IPS-11a (cell line): Measurements from ENCODE around the gene ADPRH.
"Not testable (repeated sequence)": the region's sequence is repeated elsewhere in the genome, so short reads cannot be mapped to it uniquely, and the experiment has no call there.

ENCODE experiments used
- H3K4me3 ChIP-seq: one replicate; pipeline ENCODE4 v1.5.1; 2013; ENCODE audit warnings: low read depth, low read length, control low read depth

ADPRH gene

DNA sequence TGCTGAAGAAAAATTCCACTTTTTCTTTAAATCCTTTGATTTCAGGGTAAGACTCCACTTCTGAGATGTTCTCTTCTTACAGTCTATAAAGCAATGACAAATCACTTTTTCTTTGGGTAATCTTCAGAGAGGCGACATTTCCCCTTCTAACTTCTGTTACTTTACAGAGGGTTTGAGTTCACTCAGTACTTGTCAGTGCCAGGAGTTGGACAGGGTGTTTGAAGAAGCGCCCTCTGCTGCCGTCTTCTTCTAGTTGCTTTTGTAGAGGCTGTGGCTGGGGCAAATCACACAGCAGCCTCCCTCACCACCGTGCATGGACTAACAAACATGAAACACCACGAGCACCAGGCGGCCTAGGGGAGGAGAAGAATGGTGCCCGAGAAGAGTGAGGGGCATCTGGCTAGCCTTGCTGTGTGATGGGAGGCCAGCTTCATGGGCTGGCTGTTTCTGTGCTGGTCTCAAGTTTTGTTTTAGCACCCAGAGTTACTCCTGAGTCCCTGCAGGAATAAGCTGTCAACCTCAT is 19.8 kb upstream of the ADPRH start, which contains the start of gene CD80:
TSS of gene CD80 (minus strand) at position 174 of the 523 bp plus-strand sequence. CDS start 1,886 bp downstream, outside the sequence.
- H3K4me3 ChIP-seq = no peak within 1 kb of the TSS

DNA sequence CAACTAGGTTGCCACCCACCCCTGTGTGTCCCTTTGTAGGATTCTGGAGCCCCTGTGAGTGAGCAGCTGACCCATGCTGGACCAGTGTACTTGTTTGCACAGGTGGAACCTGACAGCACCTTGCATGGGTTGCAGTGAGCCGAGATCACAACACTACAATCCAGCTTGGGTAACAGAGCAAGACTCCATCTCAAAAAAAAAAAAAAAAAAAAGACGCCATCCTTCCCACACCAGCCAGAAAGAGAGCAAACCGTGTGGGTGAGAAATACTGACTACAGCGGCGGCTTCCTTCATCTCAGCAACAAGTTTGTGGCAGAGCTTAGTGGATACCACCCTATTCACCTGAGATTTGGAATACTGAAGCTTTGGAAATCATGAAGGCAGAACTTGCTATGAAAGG is 19.1 kb upstream of the ADPRH start:
- H3K4me3 ChIP-seq = no peak overlapping the region

DNA sequence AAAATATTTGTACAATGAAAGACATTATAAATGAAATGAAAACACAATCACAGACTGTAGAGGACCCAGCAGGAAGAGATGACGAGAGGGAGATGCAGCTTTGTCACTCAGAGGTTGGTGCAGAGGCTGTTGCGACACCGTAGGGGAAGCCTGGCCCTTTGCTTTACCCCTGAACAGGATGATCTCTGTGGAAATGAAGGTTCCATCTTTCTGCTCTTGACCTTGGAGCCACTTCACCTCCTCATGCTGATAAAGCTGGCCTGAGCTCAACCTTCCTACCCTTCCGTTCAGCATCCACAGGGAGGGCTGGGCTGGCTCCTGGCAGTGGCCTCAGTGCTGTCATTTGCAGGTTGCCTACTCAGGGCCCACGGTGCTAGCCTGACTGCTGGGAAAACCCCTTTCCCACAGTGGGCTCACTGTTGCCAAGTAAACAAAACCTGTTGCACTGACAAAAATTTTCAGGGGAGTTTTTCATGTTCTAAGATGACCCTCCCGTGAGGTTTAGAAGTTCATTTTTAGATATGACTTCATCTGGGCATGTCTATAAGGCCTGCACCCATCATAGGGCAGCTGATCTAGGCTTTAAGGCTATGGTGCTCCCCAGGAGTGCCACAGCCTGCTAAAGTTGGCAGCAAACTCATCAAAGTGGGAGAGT is 16.9 kb upstream of the ADPRH start:
- H3K4me3 ChIP-seq = no peak overlapping the region

DNA sequence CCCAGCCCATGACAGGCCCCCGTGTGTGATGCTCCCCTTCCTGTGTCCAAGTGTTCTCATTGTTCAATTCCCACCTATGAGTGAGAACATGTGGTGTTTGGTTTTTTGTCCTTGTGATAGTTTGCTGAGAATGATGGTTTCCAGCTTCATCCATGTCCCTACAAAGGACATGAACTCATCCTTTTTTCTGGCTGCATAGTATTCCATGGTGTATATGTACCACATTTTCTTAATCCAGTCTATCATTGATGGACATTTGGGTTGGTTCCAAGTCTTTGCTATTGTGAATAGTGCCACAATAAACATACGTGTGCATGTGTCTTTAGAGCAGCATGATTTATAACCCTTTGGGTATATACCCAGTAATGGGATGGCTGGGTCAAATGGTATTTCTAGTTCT is 16.0 kb upstream of the ADPRH start:
- H3K4me3 ChIP-seq = not testable (repeated sequence)

DNA sequence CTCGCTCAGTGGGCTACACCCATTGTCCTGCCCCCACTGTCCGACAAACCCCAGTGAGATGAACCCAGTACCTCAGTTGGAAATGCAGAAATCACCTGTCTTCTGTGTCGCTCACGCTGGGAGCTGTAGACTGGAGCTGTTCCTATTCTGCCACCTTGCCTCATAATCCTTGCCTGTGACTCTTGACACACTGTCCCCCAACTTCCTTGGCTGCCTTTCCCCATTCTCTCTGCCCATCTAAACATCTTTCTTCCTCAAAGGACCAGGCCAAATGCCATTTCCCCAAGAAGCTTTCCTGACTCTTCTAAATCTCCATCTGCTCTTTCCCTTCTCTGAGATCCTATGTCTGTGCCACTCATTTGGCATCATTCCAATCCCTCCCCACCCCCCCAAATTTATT is 10.1 kb upstream of the ADPRH start:
- H3K4me3 ChIP-seq = no peak overlapping the region

DNA sequence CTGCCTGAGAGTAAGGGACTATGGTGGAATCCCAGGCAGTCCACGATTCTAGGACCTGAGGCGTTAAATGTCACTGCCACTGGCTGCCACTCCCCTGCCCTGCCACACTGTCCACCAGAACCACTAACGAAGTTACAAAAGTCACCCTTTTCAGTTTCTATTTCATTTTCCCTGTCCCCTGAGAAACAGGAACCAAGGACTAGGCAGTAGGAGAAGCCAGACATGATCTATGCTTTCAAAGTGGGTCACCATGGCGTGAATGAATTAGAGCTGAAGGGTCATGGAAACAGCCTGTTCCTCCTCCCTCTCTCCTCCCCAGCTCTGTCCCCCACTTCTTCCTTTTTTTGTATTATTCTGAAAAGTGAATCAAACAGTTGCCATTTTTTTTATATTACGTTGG is 9.1 kb upstream of the ADPRH start:
- no peak overlapping the region for H3K4me3 ChIP-seq

DNA sequence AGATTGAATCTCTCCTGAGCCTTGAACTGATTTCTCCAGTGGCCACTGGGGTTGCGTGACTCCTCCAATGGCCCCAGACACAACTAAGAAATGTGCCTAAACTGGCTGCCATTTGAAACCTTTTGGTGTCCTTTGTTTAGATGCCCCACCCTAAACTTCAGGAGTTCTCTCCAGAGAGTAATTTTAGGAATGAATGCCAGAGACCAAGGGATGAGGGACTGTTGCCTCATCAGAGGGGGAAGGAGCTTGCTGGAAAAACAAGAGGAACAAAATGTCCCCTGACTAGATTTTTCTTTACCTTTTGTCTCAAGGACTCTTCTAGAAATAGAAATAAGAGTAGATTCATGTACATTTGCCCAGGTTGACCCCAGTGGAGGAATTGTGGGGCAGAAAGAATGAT is 8.1 kb upstream of the ADPRH start:
- no peak overlapping the region for H3K4me3 ChIP-seq

DNA sequence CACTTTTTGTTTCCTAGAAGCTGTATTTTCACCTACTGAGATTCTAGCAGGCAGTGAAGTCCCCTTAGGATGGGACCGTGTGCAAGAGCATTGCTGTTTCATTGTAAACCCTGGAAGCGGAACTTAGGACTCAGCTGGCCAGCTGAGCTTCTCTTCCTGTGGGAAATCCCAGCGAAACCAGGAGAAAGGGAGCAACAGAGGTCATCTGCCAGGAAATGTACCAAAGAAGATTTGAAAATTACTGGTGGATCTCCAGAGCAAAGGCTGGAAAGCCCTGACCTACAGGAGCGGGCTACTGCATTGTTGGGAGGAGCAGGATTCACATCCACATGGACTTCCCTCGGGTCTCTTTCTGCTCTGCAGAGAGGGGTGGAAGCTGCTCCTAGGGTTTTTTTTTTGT is 7.6 kb upstream of the ADPRH start:
- H3K4me3 ChIP-seq = no peak overlapping the region

DNA sequence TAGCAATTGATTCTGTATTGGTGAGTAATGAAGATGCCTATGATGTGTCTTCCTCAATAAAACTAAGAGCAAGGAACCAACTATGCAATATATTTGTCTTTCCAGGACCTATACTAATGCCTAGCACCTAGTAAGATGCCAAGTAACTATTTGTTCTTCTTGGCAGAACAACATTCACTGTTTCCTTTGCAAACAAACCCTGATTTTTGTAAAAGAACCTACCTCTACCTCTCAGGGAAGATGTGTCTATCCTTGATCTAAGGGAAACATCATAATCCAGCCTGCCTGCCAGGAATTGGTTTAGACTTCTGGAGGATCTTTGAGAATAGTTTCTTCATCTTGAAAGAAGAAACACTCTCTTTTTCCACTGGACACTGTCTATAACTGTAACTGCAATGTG is 3.8 kb upstream of the ADPRH start:
- no peak overlapping the region for H3K4me3 ChIP-seq

DNA sequence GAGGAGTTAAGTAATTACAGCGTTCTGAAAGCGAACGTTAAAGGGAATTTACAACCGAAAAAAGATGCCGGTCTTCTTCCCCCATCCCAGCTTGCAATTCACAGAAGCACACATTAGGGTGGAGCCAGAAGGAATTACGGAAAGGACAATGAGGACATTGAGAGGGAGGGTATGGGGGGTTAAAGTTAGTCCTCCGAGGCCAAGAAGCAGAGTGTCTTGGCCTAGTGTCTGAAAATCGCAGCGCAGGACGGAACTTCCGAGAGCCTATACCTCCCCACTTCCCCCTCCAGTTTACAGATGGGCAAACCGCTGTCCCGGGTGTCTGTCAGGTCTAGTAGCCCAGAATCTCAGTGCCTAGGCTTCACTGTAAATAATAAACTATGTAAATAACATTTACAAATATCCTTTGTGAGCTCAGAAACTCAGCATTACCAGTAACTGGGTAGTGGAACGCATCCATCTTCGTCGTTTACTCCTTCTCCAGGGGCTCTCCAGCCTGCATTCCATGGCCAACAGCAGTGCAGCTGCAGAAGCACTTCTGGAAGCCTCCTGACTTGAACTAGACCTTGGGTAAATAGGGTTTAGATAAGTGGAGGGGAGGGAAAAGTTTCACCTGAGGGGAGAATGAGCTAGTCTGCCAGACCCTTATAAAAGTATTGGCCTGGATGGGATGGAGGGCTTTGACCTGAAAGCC is 922 bp downstream of the ADPRH start:
- peak overlapping the region; percentile 61 for H3K4me3 ChIP-seq

DNA sequence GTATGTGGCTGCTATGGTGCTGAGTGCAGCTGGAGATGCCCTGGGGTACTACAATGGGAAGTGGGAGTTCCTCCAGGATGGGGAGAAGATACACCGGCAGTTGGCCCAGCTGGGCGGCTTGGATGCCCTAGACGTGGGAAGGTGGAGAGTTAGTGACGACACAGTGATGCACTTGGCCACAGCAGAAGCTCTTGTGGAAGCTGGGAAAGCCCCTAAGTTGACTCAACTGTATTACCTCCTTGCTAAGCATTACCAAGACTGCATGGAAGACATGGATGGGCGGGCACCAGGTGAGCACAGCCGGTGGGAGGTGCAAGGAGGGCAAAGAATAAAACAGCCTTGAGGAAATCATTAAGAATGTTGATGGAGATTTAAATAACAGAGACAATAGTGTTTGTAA is 2.9 kb downstream of the ADPRH start:
- no peak overlapping the region for H3K4me3 ChIP-seq

DNA sequence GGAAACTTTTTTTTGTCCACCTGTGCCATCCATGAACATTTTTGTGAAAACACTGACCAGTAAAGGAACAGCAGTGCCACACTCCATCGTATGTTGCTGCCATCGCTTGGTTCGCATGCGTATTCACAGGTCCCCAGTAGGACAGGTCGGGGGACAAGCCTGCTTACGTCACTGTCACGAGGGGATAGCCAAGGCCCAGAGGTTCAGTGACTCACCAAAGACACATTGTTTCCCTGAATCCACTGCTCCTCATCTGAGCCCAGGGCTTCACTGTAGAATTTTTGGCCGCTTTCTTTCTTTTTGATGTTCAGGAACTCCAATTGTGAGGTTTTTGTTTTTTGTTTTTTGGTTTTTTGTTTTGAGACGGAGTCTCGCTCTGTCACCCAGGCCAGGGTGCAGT is 5.9 kb downstream of the ADPRH start:
- H3K4me3 ChIP-seq = no peak overlapping the region

DNA sequence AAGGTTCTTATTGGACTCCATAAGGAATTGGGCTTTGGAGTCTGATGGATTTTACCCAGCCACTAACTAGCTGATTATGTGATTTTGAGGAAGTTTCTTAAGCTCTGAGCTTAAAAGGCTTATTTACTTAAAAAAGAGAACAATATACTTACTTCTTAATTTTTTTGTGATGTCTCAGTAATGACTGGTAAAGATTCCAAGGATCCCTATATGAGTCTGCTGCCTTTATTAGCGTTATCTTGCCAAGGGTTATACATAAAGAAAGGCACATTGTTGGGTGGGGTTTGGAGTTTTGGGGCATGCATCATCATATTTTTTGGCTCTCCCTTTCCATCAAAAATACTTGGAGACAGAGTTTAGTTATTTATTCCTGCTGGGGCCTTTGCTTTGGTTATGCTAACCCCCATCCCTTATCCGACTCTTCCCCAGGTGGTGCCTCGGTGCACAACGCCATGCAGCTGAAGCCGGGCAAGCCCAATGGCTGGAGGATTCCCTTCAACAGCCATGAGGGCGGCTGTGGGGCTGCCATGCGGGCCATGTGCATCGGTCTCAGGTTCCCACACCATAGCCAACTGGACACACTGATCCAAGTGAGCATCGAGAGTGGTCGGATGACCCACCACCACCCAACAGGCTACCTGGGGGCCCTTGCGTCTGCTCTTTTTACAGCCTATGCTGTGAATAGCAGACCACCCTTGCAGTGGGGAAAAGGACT is 6.7 kb downstream of the ADPRH start:
- H3K4me3 ChIP-seq = no peak overlapping the region

DNA sequence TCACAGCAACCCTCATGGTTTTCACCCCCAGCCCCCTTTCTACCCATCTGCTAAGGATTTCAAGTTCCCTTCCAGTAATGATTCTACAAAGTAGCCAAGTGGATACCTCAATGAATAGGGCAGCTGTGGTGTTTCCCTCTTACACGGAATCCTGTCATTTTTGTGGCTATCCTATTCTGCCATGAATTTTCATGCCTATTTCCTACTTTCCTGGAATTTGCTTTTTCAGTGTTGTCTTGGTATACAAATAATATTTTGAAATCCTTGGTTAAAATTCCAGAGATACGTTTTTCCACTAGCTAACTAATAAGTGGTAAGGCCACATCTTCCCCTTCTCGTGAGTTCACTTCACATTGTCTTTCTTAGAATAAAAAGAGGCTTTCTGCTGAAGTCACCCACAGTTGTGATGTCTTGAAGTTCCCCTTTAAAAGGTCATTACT is 7.5 kb downstream of the ADPRH start:
- H3K4me3 ChIP-seq = no peak overlapping the region

DNA sequence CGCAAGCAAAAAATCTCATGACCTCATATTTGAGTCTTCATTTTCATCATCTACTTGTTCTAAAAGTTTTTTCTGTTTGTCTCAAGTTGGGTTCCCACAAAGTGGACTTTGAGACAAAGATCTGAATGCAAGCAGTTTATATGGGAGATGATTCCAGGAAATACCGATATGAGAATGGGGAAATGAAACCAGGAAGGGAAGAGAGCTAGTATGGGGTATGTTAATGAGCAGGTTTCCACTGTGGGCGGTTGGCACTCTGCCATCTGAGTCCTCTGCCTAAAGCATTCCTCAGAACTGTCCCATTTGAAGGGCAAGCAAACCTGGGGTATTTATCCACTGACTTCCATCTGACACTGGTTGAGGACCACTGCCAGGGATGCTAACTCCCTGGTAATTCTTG is 8.8 kb downstream of the ADPRH start:
- no peak overlapping the region for H3K4me3 ChIP-seq

DNA sequence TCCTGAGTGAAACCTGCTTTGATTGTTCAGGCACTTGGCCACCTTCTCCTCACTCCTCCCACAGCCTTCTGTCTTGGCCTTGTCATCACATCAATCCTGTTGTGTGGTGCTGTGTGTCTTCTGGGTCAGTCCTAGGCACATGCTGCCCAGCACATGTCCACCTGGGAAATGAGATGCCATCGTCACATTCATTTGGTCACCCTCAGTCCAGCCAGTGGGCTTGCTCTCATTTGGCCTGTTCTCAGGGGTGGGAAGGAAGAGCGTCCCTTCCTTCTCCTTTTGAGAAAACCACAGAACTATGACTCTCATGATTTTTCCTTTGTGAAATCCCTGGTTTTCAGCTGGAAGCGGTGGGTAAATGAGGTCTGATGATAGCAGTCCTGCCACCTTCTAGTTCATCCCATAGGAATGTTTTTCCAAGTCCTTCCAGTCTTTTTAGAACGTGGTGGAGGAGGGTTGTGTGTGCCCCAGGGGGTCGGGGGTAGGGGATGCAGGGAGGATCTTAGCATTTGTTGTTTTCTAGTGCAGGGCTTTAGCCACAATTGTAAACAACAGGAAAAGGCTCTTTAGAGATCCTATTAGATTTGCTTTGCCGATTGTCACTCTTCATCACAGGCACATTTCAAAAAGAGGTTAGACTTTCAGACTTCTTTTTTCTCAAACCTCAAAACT is 9.9 kb downstream of the ADPRH start:
- no peak overlapping the region for H3K4me3 ChIP-seq

DNA sequence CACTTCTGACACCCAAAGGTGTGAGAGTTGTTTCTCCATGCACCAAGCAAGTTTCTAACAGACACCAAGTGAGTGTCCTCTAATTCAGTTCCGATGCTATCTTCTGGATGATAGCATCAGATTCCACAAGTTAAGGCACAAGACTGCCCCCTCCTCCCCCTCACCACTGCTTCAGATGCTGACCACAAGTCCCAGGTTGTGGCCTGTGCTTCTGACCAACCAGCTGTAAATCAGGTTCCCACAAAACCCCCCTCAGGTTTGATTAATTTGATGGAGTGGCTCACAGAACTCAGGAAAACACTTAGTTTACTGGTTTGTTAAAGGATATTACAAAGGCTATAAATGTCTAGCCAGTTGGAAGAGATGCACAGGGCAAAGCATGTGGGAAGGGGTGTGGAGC is 11.4 kb downstream of the ADPRH start:
- no peak overlapping the region for H3K4me3 ChIP-seq

DNA sequence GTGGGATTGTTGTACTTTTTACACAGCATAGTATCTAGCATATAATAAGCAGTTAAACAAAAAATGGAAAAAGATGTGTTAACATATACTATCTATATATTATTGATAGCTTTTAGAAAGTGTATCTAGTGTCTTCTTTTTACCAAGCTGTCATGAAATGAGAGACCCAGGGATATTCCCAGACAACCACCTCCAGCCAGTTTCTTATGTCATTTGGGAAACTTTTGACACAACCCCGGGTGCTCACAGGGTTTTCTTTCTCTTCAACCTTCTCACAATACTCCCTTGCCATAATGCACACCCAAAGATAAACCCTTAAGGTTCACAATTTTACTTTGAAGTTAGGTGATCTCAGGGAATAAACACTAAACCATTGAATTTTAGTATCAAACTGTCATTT is 13.6 kb downstream of the ADPRH start:
- no peak overlapping the region for H3K4me3 ChIP-seq

DNA sequence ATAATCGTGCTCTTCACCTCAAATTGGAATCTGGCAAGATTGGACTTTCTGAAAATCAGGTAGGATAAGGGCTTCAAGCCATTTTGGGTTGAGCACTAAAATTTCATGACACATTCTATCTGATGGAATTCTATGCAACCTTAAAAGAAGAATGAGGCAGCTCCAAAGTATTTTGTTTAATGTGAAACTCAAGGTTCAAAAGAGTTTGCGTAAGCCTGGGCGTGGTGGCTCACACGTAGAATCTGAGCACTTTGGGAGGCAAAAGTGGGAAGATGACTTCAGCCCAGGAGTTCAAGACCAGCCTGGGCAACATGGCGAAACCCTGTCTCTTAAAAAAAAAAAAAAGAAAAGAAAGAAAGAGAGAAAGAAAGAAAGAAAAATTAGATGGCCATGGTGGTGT is 14.8 kb downstream of the ADPRH start:
- H3K4me3 ChIP-seq = no peak overlapping the region

DNA sequence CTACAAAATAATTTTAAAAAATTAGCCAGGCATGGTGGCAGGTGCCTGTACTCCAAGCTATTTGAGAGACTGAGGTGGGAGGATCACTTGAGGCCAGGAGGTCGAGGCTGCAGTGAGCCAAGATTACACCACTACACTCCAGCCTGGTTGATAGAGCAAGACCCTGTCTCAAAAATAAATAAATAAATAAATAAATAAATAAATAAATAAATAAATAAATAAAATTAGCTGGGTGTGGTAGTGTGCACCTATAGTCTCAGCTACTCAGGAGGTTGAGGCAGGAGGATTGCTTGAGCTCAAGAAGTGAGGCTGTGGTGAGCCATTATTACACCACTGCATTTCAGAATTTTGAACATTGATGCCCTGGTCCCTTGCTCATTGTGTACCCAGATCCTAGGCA is 15.6 kb downstream of the ADPRH start:
- H3K4me3 ChIP-seq = not testable (repeated sequence)

DNA sequence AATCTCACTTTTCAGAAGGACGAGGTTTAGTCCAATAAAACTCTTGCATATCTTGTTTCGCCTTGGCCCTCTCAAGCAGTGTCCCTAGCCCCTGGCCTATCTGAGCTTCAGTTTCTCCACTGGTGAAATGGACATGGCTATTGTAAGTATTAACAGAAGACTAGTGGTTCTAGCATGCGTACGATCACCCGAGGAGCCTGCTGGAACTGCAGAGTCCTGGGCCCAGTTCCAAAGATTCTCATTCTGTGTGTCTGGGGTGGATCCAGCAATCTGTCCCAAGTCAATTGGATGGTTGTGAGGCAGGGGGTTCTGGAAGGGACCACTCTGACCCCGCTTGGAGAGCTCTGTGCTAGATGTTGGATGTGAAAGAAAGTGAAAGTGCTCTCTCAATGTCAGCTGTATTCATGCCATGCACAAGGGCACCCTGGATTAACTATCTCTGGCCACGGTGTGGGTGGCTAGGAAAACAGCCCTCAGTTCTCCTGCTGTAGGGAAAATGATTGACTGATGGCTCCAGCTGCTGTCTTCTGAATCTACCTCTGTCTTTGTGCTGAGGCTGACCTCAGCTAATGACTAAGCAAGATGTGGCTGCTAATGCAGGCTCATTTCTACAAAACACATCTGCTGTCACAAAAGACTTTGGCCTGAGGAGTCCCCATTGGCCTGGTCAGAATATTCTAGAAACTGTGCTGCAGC is 16.5 kb downstream of the ADPRH start:
- H3K4me3 ChIP-seq = no peak overlapping the region
